GM19395 (cell line): ENCODE measurements around the gene DRAP1.
A peak's percentile ranks its signal among the peaks of the same experiment; 100 is the strongest.

Experiments used
- ATAC-seq: cut with Tn5 transposase; IDR thresholded peaks from one replicate; pipeline ENCODE4 v1.9.1; 2021; ENCODE audit warnings: mild to moderate bottlenecking, moderate library complexity; ENCODE audit not compliant: unreplicated experiment

The DRAP1 gene

DNA sequence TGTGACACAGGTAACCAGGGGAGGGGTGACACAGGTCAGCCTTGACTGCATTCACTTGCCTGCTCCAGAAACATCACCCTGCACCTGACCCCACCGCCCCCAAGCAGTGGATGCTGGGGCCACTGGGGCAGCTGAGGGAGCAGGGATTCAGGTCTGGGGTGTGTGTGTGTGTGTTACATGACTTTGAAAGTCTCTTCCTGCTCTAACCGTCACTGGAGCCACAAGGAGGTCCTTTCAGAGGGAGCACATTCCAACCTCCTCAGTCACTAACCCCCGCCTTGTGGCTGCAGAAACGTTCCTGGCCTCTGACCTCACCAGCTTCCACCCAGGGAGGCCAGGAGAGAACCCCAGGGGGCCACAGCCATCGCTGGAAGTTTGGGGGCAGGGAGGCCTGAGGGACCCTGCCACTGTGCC lies 16.2 kb upstream of the DRAP1 start:
- ATAC-seq: no peak

DNA sequence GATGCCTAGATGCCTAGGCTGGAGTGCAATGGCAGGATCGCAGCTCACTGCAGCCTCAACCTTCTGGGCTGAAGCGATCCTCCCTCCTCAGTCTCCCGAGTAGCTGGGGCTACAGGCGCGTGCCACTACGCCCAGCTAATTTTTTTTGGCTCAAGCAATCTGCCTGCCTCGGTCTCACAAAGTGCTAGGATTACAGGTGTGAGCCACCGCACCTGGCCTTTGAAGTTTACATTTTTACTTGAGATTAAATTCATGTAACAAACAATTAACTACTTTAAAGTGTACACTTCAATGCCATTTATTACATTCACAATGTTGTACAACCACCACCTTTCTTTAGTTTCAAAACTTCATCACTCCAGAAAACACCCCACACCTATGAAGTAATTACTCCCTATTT lies 15.5 kb upstream of the DRAP1 start:
- no peak for ATAC-seq

DNA sequence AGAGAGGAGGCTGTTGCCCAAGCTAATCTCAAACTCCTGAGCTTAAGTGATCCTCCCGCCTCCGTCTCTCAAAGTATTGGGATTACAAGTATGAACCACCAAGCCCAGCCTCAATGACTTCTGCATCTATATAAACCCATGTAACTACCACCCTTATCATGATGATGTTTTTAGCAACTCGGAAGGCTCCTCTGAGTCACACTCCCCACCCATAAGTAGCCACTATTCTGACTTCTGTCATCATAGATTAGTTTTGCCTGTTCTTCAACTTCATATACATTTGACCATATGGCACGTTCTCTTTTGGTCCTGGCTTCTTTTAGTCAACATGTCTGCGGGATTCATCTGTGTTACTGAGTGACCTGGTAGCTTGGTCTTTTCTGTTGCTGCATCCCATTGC lies 12.6 kb upstream of the DRAP1 start:
- no peak for ATAC-seq

DNA sequence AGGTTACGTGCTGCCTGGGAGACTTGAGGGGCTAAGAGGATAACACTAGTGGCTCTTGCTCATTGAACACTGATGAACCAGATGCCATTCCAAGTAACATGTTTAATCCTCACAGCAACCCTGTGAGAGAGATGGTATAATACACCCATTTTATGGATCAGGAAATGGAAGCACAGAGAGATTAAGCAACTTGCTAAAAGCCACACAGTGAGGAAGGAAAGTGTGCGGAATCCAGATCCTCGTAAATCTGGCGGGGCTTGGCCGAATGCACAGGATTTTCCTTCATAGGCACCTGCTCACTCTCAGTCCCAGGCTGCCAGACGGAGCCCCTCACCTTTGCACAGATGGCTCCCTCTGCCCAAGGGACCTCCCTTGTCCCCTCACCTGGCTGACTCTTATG lies 11.3 kb upstream of the DRAP1 start:
- ATAC-seq: no peak

DNA sequence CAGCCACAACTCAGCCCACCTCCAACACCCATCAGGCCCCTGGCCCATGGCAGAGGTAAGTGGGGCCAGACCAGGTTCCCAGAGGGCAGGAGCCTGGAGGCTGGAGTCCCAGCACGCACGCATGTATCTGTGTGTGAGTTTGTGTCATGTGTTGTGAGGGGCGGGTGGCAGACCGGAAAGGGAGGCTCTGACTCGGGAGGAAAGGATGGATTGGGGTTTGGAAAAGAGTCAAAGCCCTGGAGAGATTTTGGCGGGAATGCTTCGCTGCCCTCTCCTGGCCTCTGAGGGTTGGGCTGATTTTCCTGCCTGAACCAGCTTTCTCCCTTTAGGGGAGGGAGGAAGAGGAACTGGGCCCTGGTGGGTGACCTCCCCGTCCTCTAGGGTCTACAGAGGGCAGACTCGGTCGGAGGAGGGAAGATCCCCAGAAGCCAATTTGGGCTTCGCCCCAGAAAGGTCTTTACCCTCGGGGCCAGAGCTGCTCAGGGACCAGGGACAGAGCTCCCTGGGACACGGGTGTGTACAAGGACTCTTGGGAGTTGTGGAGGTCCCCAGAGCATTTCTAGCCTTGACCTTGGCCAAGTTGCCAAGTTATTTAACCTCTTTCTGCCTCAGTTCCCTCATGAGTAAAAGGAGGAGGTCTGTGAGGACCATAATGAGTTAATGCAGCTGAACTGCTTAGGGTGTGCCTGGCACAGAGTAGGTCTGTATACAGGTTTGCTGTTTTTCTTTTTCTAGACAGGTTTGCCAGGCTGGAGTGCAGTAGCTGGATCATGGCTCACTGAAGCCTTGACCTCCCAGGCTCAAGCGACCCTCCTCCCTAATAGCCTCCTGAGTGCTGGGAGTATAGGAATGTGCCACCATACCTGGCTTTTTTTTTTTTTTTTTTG lies 7.3 kb upstream of the DRAP1 start:
- ATAC-seq: no peak

DNA sequence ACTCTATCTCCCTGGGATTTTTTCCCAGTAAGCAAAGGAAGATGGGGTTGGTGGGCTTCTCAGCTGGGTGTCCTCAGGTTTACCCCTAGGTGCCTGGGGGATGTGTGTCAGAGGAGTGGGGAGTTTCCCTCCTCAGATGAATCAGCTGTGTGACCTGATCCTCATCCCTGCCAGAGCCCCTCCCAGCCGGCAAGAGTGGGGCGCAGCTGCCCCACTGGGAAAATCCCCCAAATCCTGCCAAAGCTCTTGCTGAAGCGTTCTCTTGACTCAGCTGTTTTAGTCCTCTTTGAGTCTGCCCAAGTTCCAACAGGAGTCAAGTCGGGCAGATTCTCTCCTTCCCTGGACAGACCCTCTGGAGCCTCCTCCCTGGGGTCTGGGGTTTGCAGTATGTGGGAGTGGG lies 6.4 kb upstream of the DRAP1 start:
- no peak for ATAC-seq

DNA sequence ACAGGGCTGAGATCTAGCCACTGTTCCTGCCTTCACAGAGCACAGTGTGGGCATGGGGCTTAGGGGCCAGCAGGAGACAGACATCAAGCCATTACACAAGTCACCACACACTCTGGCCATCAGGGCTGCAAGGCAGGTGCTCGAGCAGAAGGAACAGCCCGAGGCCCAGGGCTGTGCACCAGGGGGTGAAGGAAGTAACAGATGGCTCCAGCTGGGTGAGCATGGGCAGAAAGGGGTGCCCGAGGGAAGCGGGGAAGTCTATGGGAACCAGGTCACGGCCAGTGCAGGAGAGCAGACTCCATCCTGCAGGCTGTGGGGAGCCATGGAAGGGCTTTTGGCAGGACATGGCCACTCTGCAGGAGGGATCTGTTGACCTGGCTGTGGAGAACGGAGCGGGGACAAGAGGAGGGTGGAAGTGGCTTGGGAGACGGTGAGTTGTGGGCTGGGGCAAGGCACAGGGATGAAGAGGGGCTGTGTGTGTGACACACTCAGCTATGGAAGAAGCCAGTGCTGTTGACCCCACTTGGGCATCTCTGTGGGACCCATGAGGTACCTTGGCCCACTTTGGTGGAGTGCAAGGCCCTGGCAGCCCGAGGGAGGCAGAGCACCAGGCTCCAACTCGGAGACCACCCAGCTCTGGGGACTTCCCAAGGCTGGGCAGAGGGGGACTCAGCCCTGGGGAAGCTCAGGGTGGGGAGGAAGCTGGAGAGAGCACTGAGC lies 4.0 kb upstream of the DRAP1 start:
- no peak for ATAC-seq

DNA sequence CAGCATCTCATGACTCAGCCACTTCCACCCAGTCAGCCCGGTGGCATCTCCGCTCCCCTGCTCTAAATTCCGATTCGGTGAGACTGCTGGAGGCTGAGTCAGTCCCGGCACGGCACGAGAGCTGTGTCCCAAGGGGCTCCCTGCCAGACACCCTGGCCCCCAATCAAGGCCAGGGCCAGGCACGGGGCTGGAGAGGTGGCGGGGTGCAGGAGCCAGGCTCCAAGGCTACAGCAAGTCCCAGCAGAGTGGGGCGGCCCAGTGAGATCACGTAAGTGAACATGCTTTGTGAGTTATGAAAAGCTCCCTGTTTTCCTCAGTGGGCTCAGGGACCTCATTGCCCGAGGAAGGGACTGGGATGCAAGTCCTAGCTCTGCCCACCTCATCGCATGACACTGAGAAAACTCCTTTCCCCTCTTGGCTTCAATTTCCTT lies 3.4 kb upstream of the DRAP1 start:
- no peak for ATAC-seq

DNA sequence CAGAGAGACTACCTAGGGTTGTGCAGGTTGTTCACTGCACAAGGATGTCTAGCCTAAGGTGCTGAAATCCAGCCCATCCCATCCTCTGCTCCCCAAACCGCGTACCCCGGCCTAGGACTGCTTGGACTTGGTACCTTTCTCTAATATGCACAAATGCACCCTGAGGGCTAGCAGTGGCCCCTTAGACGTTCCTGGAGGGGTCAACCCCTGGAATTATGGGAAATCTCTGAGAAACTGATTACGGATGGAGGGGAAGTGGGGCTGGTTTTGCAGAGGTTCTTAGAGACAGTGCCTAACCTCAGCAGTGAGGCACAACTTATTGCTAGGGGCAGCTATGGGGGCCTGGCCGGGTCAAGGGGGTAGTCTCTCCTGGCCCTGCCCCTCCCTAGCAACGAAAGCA lies 2.8 kb upstream of the DRAP1 start:
- no peak for ATAC-seq

DNA sequence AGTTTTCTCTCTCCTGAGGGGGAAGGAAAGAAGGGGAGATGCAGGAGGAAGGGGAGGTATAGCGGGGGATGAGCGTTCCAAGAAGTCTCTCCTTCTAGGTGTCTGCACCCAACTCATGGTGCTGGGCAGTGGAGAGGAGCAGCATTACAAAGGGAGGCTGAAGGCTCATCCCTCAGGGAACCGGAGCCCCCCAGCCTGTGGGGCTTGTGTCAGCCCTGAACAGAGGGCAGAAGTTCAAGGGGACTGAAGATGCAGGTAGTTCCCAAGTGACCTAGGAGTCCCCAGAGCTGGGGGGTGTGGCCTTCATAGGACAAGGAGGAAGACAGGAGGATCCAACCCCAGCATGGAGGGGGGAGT lies 2.2 kb upstream of the DRAP1 start:
- no peak for ATAC-seq

DNA sequence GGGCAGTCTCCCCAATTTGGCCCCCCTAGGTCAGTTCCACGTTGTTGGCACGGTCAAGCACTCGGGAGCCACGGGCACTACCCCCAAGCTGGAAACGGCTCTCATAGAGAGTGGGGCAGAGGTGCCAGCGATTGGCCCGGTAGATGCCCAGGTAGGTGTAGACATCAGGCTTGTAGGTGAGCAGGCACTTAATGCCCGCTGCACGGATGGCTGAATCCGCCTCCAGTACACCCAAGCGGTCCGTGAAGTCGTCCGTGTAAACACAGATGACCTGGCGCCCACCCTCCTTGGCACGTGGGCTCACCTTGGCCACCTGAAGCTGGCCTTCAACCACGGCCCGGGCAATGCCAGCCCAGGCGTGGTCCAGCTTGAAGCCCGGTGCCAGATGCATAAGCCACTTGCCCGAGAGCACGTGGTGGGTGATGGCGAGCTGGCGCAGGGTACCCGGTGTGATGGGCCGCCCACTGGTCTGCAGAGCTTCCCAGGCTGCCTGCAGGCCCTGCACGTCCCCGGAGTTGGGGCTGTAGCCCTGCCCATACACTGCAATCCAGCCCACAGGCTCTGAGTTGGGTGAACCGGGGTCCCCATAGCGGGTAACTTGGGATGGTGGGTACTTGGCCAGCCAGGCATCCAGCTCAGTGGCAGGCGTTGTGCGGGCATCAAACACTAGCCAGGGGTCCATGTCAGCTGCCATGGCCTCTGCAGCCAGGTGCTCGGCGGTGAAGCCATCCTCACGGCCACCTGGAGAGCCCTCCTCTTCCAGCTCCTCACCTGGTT lies 1.6 kb upstream of the DRAP1 start:
- no peak for ATAC-seq

DNA sequence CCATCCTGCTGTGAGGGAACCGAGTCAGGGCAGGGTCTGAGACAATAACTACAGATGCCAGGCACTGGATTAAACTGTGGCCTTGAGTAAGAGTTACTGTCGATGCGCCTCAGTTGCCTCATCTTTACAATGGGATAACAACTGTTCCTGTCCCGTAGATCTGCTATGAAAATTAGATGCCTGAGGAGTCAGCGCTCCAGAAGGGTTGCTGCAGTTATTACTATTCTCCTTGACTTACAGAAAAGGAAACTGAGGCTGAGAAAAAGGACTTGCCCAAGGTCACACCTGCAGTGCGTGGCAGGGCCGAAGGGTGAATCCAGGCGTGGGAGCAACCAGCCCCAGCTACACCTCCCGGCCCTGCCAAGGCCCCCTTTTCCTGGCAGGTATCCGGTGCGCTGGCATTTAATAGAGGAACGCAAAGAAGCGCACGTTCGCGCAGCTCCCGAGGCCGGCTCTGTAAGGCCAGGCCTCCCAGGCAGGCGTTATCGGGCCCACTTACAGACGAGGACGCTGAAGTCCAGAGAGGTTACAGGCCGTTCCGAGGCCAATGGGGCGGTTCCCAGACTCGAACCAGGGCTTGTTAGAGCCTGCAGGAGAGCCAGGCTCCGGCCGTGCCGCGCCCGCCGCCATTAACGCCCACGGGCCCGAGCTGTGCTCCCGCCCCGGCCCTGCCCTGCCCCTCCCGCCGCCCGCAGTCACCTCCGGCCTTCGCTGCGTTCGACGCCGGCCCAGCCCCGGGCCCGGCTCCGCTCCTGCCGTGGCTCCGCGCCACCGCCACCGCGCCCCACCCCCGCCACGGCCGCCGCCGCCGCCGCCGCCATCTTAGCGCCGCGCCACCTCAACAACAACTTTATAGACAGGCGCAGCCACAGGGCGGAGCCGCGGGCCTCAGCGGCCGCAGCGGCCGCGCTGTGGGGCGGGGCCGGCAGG lies 750 bp upstream of the DRAP1 start, which contains the start of gene C11orf68:
C11orf68 (minus strand) TSS at position 852 of the 930 bp plus-strand sequence; CDS start at position 821, 31 bp downstream.
- peak; percentile 55 for ATAC-seq

DNA sequence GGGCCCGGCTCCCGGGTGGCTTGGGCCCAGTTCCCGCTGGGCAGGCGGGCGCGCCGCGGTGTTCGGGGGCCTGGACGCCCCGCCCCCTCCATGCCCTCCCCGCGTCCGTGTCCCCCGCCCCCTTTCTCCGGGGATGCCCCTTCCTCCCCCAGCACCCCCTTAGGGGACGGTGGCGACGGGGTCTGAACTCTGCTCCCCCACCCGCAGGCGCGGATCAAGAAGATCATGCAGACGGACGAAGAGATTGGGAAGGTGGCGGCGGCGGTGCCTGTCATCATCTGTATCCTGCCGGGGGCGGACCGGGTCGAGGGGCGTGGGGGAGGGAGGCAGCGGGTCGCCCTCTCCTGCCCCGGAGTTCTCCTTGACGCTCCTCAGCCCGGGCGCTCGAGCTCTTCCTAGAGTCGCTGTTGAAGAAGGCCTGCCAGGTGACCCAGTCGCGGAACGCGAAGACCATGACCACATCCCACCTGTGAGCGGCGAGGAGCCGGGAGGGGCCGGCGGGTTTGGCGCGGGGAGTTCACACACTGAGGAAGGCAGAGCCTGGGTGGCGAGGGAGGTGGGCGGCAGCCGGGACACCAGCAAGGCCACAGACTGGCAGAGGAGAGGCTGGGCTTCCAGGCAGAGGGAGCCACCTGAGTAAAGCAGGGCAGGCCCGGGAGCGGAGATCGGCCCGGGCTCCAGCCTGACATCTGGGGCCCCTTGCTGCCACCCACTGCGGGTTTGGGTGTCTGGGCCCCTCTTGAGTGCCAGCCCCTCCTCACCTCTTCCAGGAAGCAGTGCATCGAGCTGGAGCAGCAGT lies 546 bp downstream of the DRAP1 start:
- ATAC-seq: peak; percentile 39

DNA sequence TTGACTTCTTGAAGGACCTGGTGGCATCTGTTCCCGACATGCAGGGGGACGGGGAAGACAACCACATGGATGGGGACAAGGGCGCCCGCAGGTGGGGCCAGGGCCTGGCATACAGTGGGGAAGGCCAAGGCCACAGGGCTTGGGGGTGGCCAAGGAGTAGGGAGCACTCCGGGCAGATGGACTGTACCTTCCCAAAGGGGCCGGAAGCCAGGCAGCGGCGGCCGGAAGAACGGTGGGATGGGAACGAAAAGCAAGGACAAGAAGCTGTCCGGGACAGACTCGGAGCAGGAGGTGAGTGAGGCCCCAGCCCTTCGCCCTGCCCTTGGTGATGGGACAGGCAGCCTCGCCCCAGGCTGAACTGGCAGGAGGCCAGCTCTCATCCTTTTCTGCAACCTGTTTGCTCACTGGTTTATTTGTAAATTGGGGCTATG lies 1.2 kb downstream of the DRAP1 start:
- no peak for ATAC-seq

DNA sequence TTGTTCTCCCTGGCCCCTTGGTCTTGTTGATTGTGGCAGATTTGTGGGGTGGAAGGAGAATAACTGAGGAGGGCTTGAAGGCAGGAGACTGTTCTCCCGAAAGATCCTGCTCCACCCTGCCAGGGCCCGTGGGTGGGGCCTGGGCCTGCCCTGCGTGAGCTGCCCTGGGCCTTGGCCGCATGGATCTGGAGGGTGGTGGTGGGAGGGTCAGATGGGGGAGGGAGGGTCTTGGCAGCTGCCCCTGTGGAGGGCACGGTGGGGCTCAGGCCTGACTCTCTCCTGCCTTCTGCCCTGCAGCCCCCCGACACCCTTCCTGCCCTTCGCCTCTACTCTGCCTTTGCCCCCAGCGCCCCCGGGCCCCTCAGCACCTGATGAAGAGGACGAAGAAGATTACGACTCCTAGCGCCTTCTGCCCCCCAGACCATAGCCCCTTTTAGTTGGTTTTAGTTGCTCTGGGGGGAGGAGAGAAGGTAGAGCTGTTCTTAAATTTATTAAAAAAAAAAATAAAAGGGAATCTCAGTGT lies 1.9 kb downstream of the DRAP1 start:
- ATAC-seq: no peak

DNA sequence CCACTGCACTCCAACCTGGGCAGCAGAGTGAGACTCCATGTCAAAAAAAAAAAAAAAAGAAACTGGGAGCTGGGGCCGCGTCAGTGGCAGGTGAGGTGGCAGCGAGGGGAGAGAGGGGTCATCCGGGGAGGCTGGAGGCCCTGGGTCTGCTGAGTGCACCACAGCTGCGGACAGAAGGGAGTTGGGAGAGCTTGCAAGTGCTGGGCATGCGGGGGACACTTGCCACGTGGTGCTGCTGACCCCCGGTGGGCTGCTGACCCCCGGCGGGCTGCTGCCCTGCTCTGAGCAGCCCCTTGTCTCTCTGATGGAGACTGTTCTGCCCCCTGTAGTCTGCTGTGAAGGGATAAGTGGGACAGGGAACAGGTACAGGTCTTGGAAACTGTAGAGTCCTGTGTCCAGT lies 2.6 kb downstream of the DRAP1 start:
- ATAC-seq: no peak

DNA sequence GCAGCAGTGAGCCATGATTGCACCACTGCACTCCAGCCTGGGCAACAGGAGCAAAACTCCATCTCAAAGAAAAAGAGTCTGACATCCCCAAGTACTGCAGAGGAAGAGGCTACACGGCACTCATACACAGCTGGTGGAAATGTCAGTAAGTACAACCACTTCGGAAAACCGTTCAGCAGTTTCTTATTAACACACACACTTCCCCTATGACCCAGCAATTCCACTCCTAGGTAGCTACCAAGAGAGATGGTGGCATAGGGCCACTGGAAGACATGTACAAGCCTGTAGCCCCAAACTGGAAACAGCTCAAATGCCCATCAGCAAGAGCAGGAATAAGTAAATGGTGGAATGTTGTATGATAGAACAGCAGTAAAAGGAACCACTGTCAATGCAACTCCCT lies 3.3 kb downstream of the DRAP1 start:
- no peak for ATAC-seq

DNA sequence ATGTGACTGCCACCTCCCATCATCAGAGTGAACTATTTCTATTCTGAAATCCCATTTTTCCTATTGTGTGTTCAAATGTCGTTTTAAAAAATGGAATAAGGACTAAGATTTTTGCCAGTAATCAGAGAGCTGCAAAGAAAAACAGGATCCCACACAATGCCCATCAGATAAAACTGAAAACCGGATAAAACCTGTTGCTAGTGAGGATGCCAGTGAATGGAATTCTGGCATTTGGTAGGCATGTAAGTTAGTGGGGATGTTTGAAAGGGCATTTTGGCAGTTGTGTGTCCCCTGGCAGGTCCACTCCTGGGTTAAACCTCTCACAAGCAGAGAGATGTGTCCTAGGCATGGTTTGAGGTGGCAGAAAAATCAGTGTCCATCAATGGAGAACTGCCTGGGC lies 6.2 kb downstream of the DRAP1 start:
- ATAC-seq: no peak

DNA sequence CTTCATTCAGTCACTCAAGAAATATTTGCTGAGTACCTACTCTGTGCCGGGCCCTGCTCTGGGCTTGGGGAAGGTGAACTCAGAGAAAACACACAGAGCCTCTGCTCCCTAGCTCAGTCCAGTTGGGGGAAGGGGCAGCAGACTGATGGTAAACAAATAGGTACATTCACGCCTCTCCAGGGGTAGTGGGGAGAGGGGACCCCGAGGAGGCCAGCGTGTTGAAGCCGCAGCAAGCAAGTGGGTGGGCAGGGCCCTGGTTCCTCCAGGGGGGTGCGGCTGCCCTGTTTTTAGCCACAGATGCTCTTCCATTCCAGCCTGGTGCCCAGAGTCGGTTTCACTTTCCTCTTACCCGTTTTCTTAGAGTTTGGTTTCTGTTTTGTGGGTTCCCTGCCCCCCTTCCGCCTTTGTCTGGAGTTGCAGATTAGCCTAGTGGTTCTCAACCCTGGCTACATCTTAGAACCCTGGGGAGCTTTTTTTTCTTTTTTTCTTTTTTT lies 8.7 kb downstream of the DRAP1 start:
- no peak for ATAC-seq
